Activated T-cell treated with anti-CD3 and anti-CD28 coated beads for 24 hours (primary cell): ENCODE data around the gene AKR1C4.

Source experiments
- DNase-seq: peaks from one replicate; pipeline ENCODE4 v3.0.0-alpha.2; 2020; ENCODE audit warnings: low read depth

The AKR1C4 gene

GRCh38 chr10:5266804-5267203 lies 70.2 kb downstream of the AKR1C4 start:
- DNase-seq = no peak

DNA sequence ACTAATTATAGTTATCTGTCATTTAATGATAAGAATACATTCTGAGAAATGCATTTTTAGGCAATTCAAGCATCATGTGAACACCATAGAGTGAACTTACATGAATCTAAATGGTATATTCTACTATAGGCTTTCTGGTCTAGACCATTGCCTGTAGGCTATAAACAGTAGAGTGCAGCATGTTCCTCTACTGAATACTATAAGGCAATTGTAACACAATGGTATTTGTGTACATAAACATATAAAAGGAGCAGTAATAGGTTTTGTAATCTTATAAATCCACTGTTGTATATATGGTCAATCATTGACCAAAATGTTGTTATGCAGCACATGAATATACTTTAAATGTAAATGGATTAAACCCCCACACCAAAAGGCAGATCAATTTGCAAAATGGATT lies 71.6 kb downstream of the AKR1C4 start:
- no peak for DNase-seq
